IMR-90 (cell line): ENCODE results near the gene ADAMTS18. TPM values are rescaled to one million over a fixed set of nuclear protein-coding genes. Genes with fewer than 3 reads are reported as not detected.
A peak's percentile ranks its signal among the peaks of the same experiment; 100 is the strongest.

Source experiments
- ATAC-seq: fragments of 200-7000 bp; cut with Tn5 transposase; 2 replicates; pipeline ENCODE4 v1.9.1; 2020; ENCODE audit warnings: low read depth, mild to moderate bottlenecking, moderate library complexity
- BruUV-seq: library from RNA; stranded (reverse); fragments of 400-500 nt; replicated peaks from 2 replicates; lab custom pipeline; 2021; lab: Mats Ljungman, UMichigan
- CTCF ChIA-PET: fragments of 300-600 bp; formaldehyde crosslinking; extraction: SDS; loops from one replicate; lab custom pipeline; 2021; ENCODE audit warnings: antibody characterized with exemption; lab: Yijun Ruan, JAX
- POLR2A ChIA-PET: fragments of 300-600 bp; sonication (Branson Sonifier 250); formaldehyde crosslinking; loops from one replicate; lab custom pipeline; 2022; ENCODE audit warnings: antibody characterized with exemption; ENCODE audit not compliant: unreplicated experiment; lab: Charles Lee
- DNase-seq: peaks from one replicate; pipeline ENCODE4 v3.0.0; 2013
- H2AFZ ChIP-seq: replicated peaks from 2 replicates; pipeline ENCODE3; 2013; ENCODE audit warnings: low read length, mild to moderate bottlenecking; ENCODE audit not compliant: poor library complexity
- H2AK5ac ChIP-seq: 2 replicates; pipeline ENCODE4 v1.6.1; 2013; ENCODE audit warnings: low read depth, low read length, inconsistent platforms
- H2AK9ac ChIP-seq: replicated peaks from 2 replicates; pipeline ENCODE3; 2013; ENCODE audit warnings: mild to moderate bottlenecking, low read depth, low read length, moderate library complexity; ENCODE audit not compliant: poor library complexity
- H2BK120ac ChIP-seq: 2 replicates; pipeline ENCODE4 v1.6.1; 2013; ENCODE audit warnings: low read depth, low read length, inconsistent platforms
- H2BK15ac ChIP-seq: 3 replicates; pipeline ENCODE4 v1.6.1; 2013; ENCODE audit warnings: low read depth, low read length, inconsistent platforms
- H2BK20ac ChIP-seq: 2 replicates; pipeline ENCODE4 v1.6.1; 2013; ENCODE audit warnings: low read depth, mild to moderate bottlenecking, inconsistent platforms, low read length, moderate library complexity
- H2BK5ac ChIP-seq: 2 replicates; pipeline ENCODE4 v1.6.1; 2013; ENCODE audit warnings: mild to moderate bottlenecking, low read depth, low read length, inconsistent platforms; ENCODE audit not compliant: poor library complexity, severe bottlenecking
- H3K14ac ChIP-seq: replicated peaks from 2 replicates; pipeline ENCODE4 v1.6.1; 2013; ENCODE audit warnings: low read depth, low read length, inconsistent platforms
- H3K18ac ChIP-seq: 2 replicates; pipeline ENCODE4 v1.6.1; 2013; ENCODE audit warnings: low read depth, low read length, control low read depth
- H3K23ac ChIP-seq: 2 replicates; pipeline ENCODE4 v1.6.1; 2013; ENCODE audit warnings: low read depth, low read length, inconsistent platforms
- H3K27ac ChIP-seq: 2 replicates; pipeline ENCODE4 v1.5.1; 2013; ENCODE audit warnings: mild to moderate bottlenecking, control low read depth, low read length; ENCODE audit not compliant: insufficient read depth
- H3K27me3 ChIP-seq: 2 replicates; pipeline ENCODE4 v1.6.1; 2013; ENCODE audit warnings: low read length; ENCODE audit not compliant: control insufficient read depth, insufficient read depth
- H3K36me3 ChIP-seq: 2 replicates; pipeline ENCODE4 v1.6.1; 2013; ENCODE audit warnings: low read length, mixed read lengths; ENCODE audit not compliant: control insufficient read depth, insufficient read depth
- H3K4ac ChIP-seq: 2 replicates; pipeline ENCODE4 v1.6.1; 2013; ENCODE audit warnings: low read depth, low read length, inconsistent platforms
- H3K4me1 ChIP-seq: 2 replicates; pipeline ENCODE4 v1.6.1; 2013; ENCODE audit warnings: low read length, mixed read lengths; ENCODE audit not compliant: control insufficient read depth, insufficient read depth
- H3K4me2 ChIP-seq: 2 replicates; pipeline ENCODE4 v1.6.1; 2013; ENCODE audit warnings: low read depth, mild to moderate bottlenecking, control low read depth, low read length, moderate library complexity
- H3K4me3 ChIP-seq: 2 replicates; pipeline ENCODE4 v1.5.1; 2013; ENCODE audit warnings: low read depth, mild to moderate bottlenecking, control low read depth, low read length, moderate library complexity; ENCODE audit not compliant: insufficient read depth
- H3K56ac ChIP-seq: 2 replicates; pipeline ENCODE4 v1.6.1; 2013; ENCODE audit warnings: low read length, inconsistent platforms; ENCODE audit not compliant: insufficient read depth; ENCODE audit errors: extremely low read depth
- H3K79me1 ChIP-seq, 2 experiments: 2 replicates each; pipeline ENCODE4 v1.6.1; 2013; ENCODE audit warnings: low read length in 2 of 2, inconsistent platforms in 1 of 2, low read depth in 1 of 2
- H3K9ac ChIP-seq: 2 replicates; pipeline ENCODE4 v1.6.1; 2013; ENCODE audit warnings: low read depth, low read length, control low read depth
- H3K9me1 ChIP-seq: 2 replicates; pipeline ENCODE4 v1.6.1; 2013; ENCODE audit warnings: low read length, inconsistent platforms; ENCODE audit not compliant: insufficient read depth
- H3K9me3 ChIP-seq: 2 replicates; pipeline ENCODE4 v1.6.1; 2013; ENCODE audit warnings: low read length; ENCODE audit not compliant: control insufficient read depth, insufficient read depth
- H4K20me1 ChIP-seq: 2 replicates; pipeline ENCODE4 v1.6.1; 2013; ENCODE audit warnings: low read length, inconsistent platforms; ENCODE audit not compliant: insufficient read depth
- H4K5ac ChIP-seq: 2 replicates; pipeline ENCODE4 v1.6.1; 2013; ENCODE audit warnings: mild to moderate bottlenecking, low read depth, low read length, control low read depth
- H4K8ac ChIP-seq, 2 experiments: 2 replicates each; pipeline ENCODE4 v1.6.1; 2013; ENCODE audit warnings: low read depth in 2 of 2, low read length in 2 of 2, control low read depth in 1 of 2, inconsistent platforms in 1 of 2
- H4K91ac ChIP-seq: 2 replicates; pipeline ENCODE4 v1.6.1; 2013; ENCODE audit warnings: low read depth, low read length, inconsistent platforms; ENCODE audit not compliant: insufficient read depth
- CEBPB ChIP-seq: IDR thresholded peaks from 2 replicates; pipeline ENCODE4 v1.6.1; 2012; ENCODE audit warnings: low read depth, low read length, improper control_type of control experiment
- FOS ChIP-seq: fragments of 150-350 bp; IDR thresholded peaks from 2 replicates; pipeline ENCODE4 v1.6.1; 2016; ENCODE audit warnings: low read depth, low read length
- MAZ ChIP-seq: IDR thresholded peaks from 2 replicates; pipeline ENCODE4 v1.6.1; 2012; ENCODE audit warnings: low read depth, mild to moderate bottlenecking, low read length, improper control_type of control experiment, moderate library complexity, borderline replicate concordance
- WGBS, 2 experiments: methylation state at CpG; one replicate each; pipeline versions ENCODE4 v1.1.5 to v1.1.7; 2013; ENCODE audit warnings: missing lambda C conversion rate in 2 of 2; ENCODE audit not compliant: insufficient read length in 1 of 2; ENCODE audit errors: extremely low coverage in 2 of 2; 5-methylcytosine and 5-hydroxymethylcytosine counted together
- dilution Hi-C: fragments of 300-500 bp; cut with HindIII; formaldehyde crosslinking; loops from one replicate; pipeline ENCODE4 v1.14.3; 2018; ENCODE audit warnings: low sequenced_read_pairs; ENCODE audit not compliant: unreplicated experiment
- in situ Hi-C: fragments of 300-500 bp; cut with MboI; formaldehyde crosslinking; loops from 3 replicates; pipeline ENCODE4 v1.14.3; 2019; ENCODE audit warnings: low sequenced_read_pairs, inconsistent platforms, mixed read lengths
- intact Hi-C: fragments of 100-400 bp; cut with micrococcal nuclease; formaldehyde crosslinking; loops from 2 replicates; pipeline ENCODE4 v1.10.0; 2022
- polyA plus RNA-seq, 3 experiments: library from polyadenylated mRNA; depleted of rRNA; stranded (reverse); fragments of >200 nt; gene quantifications; 2 replicates each; pipeline ENCODE4 v1.2.3, GENCODE V29; 2012; ENCODE audit warnings: low replicate concordance in 1 of 3
- total RNA-seq: library from RNA; depleted of rRNA; stranded (reverse); fragments of >200 nt; gene quantifications from 2 replicates; pipeline ENCODE4 v1.2.3, GENCODE V29; 2012
- TF ChIP-seq, protein P1 (sequence below): fragments of 150-350 bp; IDR thresholded peaks from 2 replicates; pipeline ENCODE4 v1.6.1; 2016; ENCODE audit warnings: low read depth, mild to moderate bottlenecking, low read length, moderate library complexity, borderline replicate concordance
- TF ChIP-seq, protein P2 (sequence below): fragments of 150-350 bp; IDR thresholded peaks from 2 replicates; pipeline ENCODE4 v1.6.1; 2017; ENCODE audit warnings: mild to moderate bottlenecking, antibody characterized with exemption, low read length, low read depth

Gene ADAMTS18
- total and polyA plus RNA-seq, 2 of the 4 experiments (the other 2 are of a cell fraction) = not detected

DNA sequence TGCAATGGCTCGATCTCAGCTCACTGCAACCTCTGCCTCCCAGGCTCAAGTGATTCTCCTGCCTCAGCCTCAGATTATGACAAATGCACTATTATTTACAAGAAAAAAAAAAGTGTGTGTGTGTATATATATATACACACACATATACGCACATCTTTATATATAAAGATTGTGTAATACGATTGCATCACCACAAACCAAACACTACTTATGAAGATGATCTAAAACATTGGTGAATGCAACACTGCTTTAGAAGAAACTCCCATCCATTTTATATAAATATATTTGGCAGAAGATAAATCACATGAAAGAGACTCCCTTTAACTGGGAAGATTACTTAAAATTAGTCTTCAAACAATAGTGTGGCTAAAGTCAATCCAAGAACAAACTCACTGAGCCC is 138.9 kb downstream of the ADAMTS18 start:
- H3K18ac ChIP-seq = no peak overlapping the region
- no TSS peak for BruUV-seq
- H2AK9ac ChIP-seq = no peak overlapping the region

More for the DNA sequence above, 138.9 kb downstream of the ADAMTS18 start:
- intact Hi-C loops = no loop called here
- Histone ChIP-seq H3K4ac (no peak overlapping the region), H3K9me1 (0 out of 2 replicates have a peak, but pooled peaks cover 3% of the 10 kb centered on the region), H2BK120ac (no peak overlapping the region), H3K23ac (no peak overlapping the region), H3K27me3 (no peaks in the 10 kb centered on the region), H3K9me3 (no peaks in the 10 kb centered on the region), H3K56ac (no peak overlapping the region), H3K27ac (no peak overlapping the region), H2BK15ac (no peak overlapping the region), H4K5ac (no peak overlapping the region), H3K4me3 (no peak overlapping the region), H4K91ac (no peak overlapping the region), H2AFZ (no peak overlapping the region), H4K8ac (no peak overlapping the region), H4K20me1 (no peaks in the 10 kb centered on the region), H3K4me1 (peaks cover 2% of the 10 kb centered on the region), H2AK5ac (no peak overlapping the region), H3K79me1 (no peaks in the 10 kb centered on the region), H3K4me2 (no peak overlapping the region), H2BK5ac (no peak overlapping the region), H3K14ac (no peak overlapping the region), H2BK20ac (no peak overlapping the region), H3K36me3 (no peaks in the 10 kb centered on the region), H3K9ac (no peak overlapping the region)
- ChIA-PET POLR2A (no interaction called here), CTCF (interaction anchor here (0.6 kb wide), 1 partner anchor 12 kb away, joined by 4 read pairs; no protein-coding TSS in a partner anchor)
- WGBS, 2 experiments = no CpG with 5 or more reads among the region's 3 CpGs
- in situ Hi-C loops = no loop called here
- ATAC-seq = no peak
- DNase-seq = peak; percentile 36
- dilution Hi-C loops = no loop called here
- TF ChIP-seq, protein P1, sequence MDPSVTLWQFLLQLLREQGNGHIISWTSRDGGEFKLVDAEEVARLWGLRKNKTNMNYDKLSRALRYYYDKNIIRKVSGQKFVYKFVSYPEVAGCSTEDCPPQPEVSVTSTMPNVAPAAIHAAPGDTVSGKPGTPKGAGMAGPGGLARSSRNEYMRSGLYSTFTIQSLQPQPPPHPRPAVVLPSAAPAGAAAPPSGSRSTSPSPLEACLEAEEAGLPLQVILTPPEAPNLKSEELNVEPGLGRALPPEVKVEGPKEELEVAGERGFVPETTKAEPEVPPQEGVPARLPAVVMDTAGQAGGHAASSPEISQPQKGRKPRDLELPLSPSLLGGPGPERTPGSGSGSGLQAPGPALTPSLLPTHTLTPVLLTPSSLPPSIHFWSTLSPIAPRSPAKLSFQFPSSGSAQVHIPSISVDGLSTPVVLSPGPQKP = no peak
- TF ChIP-seq CEBPB (peak; percentile 74), FOS (no peak), MAZ (no peak)
- TF ChIP-seq, protein P2, sequence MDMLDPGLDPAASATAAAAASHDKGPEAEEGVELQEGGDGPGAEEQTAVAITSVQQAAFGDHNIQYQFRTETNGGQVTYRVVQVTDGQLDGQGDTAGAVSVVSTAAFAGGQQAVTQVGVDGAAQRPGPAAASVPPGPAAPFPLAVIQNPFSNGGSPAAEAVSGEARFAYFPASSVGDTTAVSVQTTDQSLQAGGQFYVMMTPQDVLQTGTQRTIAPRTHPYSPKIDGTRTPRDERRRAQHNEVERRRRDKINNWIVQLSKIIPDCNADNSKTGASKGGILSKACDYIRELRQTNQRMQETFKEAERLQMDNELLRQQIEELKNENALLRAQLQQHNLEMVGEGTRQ = no peak
